GM21360 (cell line): ENCODE data around the gene OR8G1.
"Not testable (repeated sequence)": the region's sequence is repeated elsewhere in the genome, so short reads cannot be mapped to it uniquely, and the experiment has no call there.

ENCODE experiments used
- ATAC-seq: cut with Tn5 transposase; IDR thresholded peaks from one replicate; pipeline ENCODE4 v1.9.1; 2021; ENCODE audit warnings: mild to moderate bottlenecking, moderate library complexity; ENCODE audit not compliant: unreplicated experiment

OR8G1 gene

GRCh38 chr11:124240621-124241397 lies at the start of gene OR8G1:
Gene OR8G1, plus strand, starts transcription at chr11:124241095. Its CDS starts 8,581 bp downstream, at chr11:124249676.
- ATAC-seq, result no peak

- no peak for ATAC-seq
Observed at GRCh38 chr11:124193221-124194010, 47.5 kb upstream of the OR8G1 start.

- ATAC-seq, result no peak
Observed at GRCh38 chr11:124194293-124195188, 46.4 kb upstream of the OR8G1 start.

GRCh38 chr11:124195189-124195734 lies 45.6 kb upstream of the OR8G1 start:
- ATAC-seq, result peak; percentile 91

- no peak for ATAC-seq
Observed at GRCh38 chr11:124197999-124198398, 42.9 kb upstream of the OR8G1 start.

GRCh38 chr11:124198897-124199296 lies 42.0 kb upstream of the OR8G1 start:
- ATAC-seq, result no peak

- no peak for ATAC-seq
Observed at GRCh38 chr11:124199702-124200101, 41.2 kb upstream of the OR8G1 start.

GRCh38 chr11:124200671-124201070 lies 40.2 kb upstream of the OR8G1 start:
- no peak for ATAC-seq

- ATAC-seq, result no peak
Observed at GRCh38 chr11:124202951-124203350, 37.9 kb upstream of the OR8G1 start.

GRCh38 chr11:124204008-124204407 lies 36.9 kb upstream of the OR8G1 start:
- no peak for ATAC-seq

GRCh38 chr11:124207102-124207792 lies 33.6 kb upstream of the OR8G1 start:
- ATAC-seq, result no peak

GRCh38 chr11:124209824-124210357 lies 31.0 kb upstream of the OR8G1 start:
- no peak for ATAC-seq

GRCh38 chr11:124210421-124210820 lies 30.5 kb upstream of the OR8G1 start:
- no peak for ATAC-seq

- ATAC-seq, result no peak
Observed at GRCh38 chr11:124211321-124211720, 29.6 kb upstream of the OR8G1 start.

- ATAC-seq, result no peak
Observed at GRCh38 chr11:124214027-124214426, 26.9 kb upstream of the OR8G1 start.

- ATAC-seq, result no peak
Observed at GRCh38 chr11:124219126-124219525, 21.8 kb upstream of the OR8G1 start.

- ATAC-seq, result no peak
Observed at GRCh38 chr11:124222407-124222806, 18.5 kb upstream of the OR8G1 start.

- not testable (repeated sequence) for ATAC-seq
Observed at GRCh38 chr11:124224618-124225423, 16.1 kb upstream of the OR8G1 start.

GRCh38 chr11:124225471-124225870 lies 15.4 kb upstream of the OR8G1 start:
- ATAC-seq, result no peak
